Thoracic aorta (tissue), 2 donors: ENCODE measurements around the gene RAVER1. TPM values are rescaled to one million over a fixed set of nuclear protein-coding genes. Genes with fewer than 3 reads are reported as not detected.
"Not testable (repeated sequence)": the region's sequence is repeated elsewhere in the genome, so short reads cannot be mapped to it uniquely, and the experiment has no call there.

ENCODE experiments used
- ATAC-seq: fragments of 150-250 bp; one replicate; pipeline ENCODE4 v1.8.0; 2017; ENCODE audit warnings: low read depth; ENCODE audit not compliant: insufficient number of reproducible peaks, low FRiP score
- DNase-seq: peaks from one replicate; pipeline ENCODE4 v3.0.0-alpha.2; 2020; ENCODE audit warnings: low spot score
- H3K27ac ChIP-seq, 2 donors: fragments of 200-600 bp; sonication (generic); 1 replicate in 1 of 2; 2 replicates in 1 of 2; pipeline ENCODE4 v1.5.1; 2016; ENCODE audit warnings: mild to moderate bottlenecking in 2 of 2, moderate library complexity in 2 of 2
- H3K27me3 ChIP-seq: fragments of 200-600 bp; sonication (generic); replicated peaks from 2 replicates; pipeline ENCODE4 v1.6.0; 2016; ENCODE audit warnings: mild to moderate bottlenecking; ENCODE audit not compliant: insufficient read depth
- H3K36me3 ChIP-seq: fragments of 200-600 bp; sonication (generic); one replicate; pipeline ENCODE4 v1.5.1; 2016
- H3K4me1 ChIP-seq, 2 donors: fragments of 200-600 bp; sonication (generic); 1 replicate in 1 of 2; 2 replicates in 1 of 2; pipeline versions ENCODE4 v1.5.1 to v1.6.0; 2016; ENCODE audit warnings: low read depth in 2 of 2, mild to moderate bottlenecking in 1 of 2; ENCODE audit not compliant: control insufficient read depth in 1 of 2
- H3K4me3 ChIP-seq: fragments of 200-600 bp; sonication (generic); 2 replicates; pipeline ENCODE4 v1.5.1; 2016; ENCODE audit warnings: mild to moderate bottlenecking
- H3K9me3 ChIP-seq: fragments of 200-600 bp; sonication (generic); 2 replicates; pipeline ENCODE4 v1.5.1; 2016
- total RNA-seq, 2 donors: library from RNA; depleted of rRNA; stranded (reverse); fragments of >200 nt; gene quantifications; one replicate each; pipeline versions ENCODE4 v1.1.0 to v1.2.3, GENCODE V29; 2016
- TF ChIP-seq, protein P1 (sequence below): fragments of 200-600 bp; sonication (generic); IDR thresholded peaks from one replicate; pipeline ENCODE4 v1.5.1; 2019; ENCODE audit warnings: antibody characterized with exemption

RAVER1 gene
- total RNA-seq, 2 donors from 2014 or later = 31.8 to 33.4 TPM

DNA sequence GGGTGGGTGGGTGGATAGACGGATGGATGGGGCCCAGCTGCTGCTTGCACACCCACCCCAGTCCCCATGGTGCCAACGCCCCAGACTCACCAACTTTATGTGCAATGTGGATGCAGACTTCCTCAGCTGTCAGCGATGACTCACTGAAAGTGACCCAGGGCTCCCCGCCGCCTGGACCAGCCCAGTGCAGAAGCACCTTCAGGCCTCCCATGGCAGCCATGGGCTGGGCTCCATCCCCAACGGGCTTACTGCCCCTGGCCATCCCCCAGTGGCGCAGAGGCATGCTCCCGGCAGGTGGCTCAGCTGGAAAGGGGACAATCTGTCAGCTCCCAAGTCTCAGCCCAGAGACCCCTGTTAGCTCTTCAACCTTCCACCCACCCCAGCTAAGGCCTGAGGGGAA lies 44.8 kb upstream of the RAVER1 start:
- no peak for ATAC-seq
- no peak overlapping the region for H3K27ac ChIP-seq
- peaks cover 0 to 11% of the 10 kb centered on the region in 2 donors for H3K4me1 ChIP-seq
- H3K27me3 ChIP-seq = no peaks in the 10 kb centered on the region
- TF ChIP-seq, protein P1, sequence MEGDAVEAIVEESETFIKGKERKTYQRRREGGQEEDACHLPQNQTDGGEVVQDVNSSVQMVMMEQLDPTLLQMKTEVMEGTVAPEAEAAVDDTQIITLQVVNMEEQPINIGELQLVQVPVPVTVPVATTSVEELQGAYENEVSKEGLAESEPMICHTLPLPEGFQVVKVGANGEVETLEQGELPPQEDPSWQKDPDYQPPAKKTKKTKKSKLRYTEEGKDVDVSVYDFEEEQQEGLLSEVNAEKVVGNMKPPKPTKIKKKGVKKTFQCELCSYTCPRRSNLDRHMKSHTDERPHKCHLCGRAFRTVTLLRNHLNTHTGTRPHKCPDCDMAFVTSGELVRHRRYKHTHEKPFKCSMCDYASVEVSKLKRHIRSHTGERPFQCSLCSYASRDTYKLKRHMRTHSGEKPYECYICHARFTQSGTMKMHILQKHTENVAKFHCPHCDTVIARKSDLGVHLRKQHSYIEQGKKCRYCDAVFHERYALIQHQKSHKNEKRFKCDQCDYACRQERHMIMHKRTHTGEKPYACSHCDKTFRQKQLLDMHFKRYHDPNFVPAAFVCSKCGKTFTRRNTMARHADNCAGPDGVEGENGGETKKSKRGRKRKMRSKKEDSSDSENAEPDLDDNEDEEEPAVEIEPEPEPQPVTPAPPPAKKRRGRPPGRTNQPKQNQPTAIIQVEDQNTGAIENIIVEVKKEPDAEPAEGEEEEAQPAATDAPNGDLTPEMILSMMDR = no peak
- no peaks in the 10 kb centered on the region for H3K9me3 ChIP-seq
- no peak for DNase-seq
- peaks cover 8% of the 10 kb centered on the region for H3K36me3 ChIP-seq
- no peak overlapping the region for H3K4me3 ChIP-seq

GRCh38 chr19:10377140-10377640 lies 43.9 kb upstream of the RAVER1 start:
- H3K27ac ChIP-seq, H3K27me3 ChIP-seq, DNase-seq, H3K9me3 ChIP-seq, ATAC-seq, H3K4me3 ChIP-seq: not testable (repeated sequence)
- Histone ChIP-seq H3K4me1 (peaks cover 0 to 11% of the 10 kb centered on the region in 2 donors), H3K36me3 (peaks cover 13% of the 10 kb centered on the region)

DNA sequence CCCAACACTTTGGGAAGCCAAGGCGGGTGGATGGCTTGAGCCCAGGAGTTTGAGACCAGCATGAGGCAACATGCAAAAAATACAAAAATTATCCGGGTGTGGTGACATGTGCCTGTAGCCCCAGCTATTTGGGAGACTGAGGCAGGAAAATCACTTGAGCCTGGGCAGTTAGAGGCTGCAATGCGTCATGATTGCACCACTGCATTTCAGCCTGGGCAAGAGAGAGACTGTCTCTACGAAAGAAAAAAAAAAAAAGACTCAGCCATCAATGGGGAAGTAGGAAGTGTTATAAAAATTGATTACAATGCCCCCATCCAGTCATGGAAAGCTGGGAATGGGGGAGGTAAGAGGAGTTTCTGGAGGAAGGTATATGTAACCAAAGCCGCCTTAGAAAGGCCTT lies 41.6 kb upstream of the RAVER1 start:
- Histone ChIP-seq H3K9me3 (no peaks in the 10 kb centered on the region), H3K4me3 (no peak overlapping the region), H3K36me3 (peaks cover 13% of the 10 kb centered on the region), H3K27ac (no peak overlapping the region), H3K27me3 (no peaks in the 10 kb centered on the region), H3K4me1 (peaks cover 0 to 5% of the 10 kb centered on the region in 2 donors)
- no peak for ATAC-seq
- TF ChIP-seq, protein P1 = no peak
- no peak for DNase-seq

DNA sequence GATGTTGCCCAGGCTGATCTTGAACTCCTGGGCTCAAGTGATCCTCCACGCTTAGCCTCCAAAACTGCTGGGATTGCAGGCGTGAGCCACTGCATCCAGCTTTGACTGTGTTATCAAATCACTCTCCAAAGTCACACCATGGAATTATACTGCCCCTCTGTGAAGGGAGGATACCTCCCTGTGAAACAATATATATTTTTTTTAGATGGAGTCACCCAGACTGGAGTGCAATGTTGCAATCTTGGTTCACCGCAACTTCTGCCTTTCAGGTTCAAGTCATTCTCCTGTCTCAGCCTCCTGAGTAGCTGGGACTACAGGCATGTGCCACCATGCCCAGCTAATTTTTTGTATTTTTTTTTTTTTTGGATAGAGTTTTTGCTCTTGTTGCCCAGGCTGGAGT lies 39.4 kb upstream of the RAVER1 start:
- DNase-seq (no peak), ATAC-seq (no peak)
- Histone ChIP-seq H3K9me3 (no peaks in the 10 kb centered on the region), H3K4me1 (no peaks in the 10 kb centered on the region), H3K36me3 (peaks cover 20% of the 10 kb centered on the region), H3K4me3 (no peak overlapping the region), H3K27me3 (no peaks in the 10 kb centered on the region), H3K27ac (no peak overlapping the region)
- TF ChIP-seq, protein P1 = no peak

GRCh38 chr19:10368101-10368803 lies 34.9 kb upstream of the RAVER1 start:
- Histone ChIP-seq H3K9me3 (no peaks in the 10 kb centered on the region), H3K4me3 (no peak overlapping the region), H3K27me3 (no peaks in the 10 kb centered on the region), H3K27ac (no peak overlapping the region), H3K4me1 (no peaks in the 10 kb centered on the region), H3K36me3 (peaks cover 36% of the 10 kb centered on the region)
- no peak for ATAC-seq
- no peak for DNase-seq
- TF ChIP-seq, protein P1 = no peak

GRCh38 chr19:10366950-10367512 lies 33.7 kb upstream of the RAVER1 start:
- H3K27me3 ChIP-seq, DNase-seq, H3K9me3 ChIP-seq, ATAC-seq, H3K4me1 ChIP-seq, H3K27ac ChIP-seq, H3K4me3 ChIP-seq: not testable (repeated sequence)
- H3K36me3 ChIP-seq = peaks cover 36% of the 10 kb centered on the region
